GM18526 (cell line): ENCODE measurements around the gene CDK5R2.

Experiments used
- POLR2A ChIP-seq: IDR thresholded peaks from 3 replicates; pipeline ENCODE4 v1.6.1; 2011; ENCODE audit not compliant: insufficient read length; ENCODE audit errors: extremely low read depth

CDK5R2 gene

GRCh38 chr2:218993345-218994315 is 34.2 kb downstream of the CDK5R2 start, which contains the start of gene CRYBA2:
Gene CRYBA2, minus strand, starts transcription at chr2:218993422. Its CDS starts 246 bp downstream, at chr2:218993176.
- TF ChIP-seq POLR2A = no peak

- TF ChIP-seq POLR2A = no peak
These were observed 36.1 kb downstream of the CDK5R2 start for GRCh38 chr2:218995561-218995960.

- TF ChIP-seq POLR2A = no peak
These were observed 36.7 kb downstream of the CDK5R2 start for GRCh38 chr2:218995972-218996711.

DNA sequence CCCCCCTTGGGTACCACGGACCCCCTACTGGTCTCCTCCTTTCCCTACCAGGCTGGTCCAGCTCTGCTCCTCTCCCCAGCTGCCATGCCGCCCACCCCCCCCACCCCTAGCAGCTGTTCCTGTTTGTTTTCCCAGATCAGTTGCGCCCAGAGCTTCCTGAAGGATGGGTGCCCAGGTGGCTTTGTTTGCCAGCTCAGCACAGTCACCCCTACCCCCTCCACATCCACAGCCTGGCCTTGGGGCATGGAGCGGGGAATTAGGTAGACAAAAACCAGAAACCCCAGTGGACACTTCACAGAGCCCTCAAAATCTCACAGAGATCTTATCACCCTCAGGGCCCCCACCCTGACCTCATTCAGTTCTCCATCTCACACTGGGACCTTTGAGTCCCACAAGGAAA is 37.5 kb downstream of the CDK5R2 start:
- no peak for TF ChIP-seq POLR2A

DNA sequence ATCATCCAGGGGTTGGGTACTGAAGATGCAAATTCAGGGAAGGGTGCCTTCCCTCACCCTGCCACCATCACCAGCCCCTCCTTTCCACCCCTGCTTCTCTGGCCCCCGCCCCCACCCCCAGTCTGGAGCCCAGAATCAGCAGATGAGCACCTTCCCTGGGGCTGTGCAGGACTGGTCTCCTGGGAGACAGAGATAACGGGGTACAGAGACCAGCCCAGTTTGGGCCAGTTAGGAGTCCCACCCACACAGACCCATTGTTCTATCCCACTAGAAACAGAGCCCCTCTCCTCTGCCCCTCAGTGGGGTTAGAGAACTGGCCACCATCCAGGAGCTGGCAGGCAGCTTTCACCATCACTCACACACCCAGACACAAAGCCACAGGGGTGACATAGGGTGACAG is 38.3 kb downstream of the CDK5R2 start:
- TF ChIP-seq POLR2A = no peak

- TF ChIP-seq POLR2A = no peak
These were observed 39.0 kb downstream of the CDK5R2 start for GRCh38 chr2:218998414-218999002.

DNA sequence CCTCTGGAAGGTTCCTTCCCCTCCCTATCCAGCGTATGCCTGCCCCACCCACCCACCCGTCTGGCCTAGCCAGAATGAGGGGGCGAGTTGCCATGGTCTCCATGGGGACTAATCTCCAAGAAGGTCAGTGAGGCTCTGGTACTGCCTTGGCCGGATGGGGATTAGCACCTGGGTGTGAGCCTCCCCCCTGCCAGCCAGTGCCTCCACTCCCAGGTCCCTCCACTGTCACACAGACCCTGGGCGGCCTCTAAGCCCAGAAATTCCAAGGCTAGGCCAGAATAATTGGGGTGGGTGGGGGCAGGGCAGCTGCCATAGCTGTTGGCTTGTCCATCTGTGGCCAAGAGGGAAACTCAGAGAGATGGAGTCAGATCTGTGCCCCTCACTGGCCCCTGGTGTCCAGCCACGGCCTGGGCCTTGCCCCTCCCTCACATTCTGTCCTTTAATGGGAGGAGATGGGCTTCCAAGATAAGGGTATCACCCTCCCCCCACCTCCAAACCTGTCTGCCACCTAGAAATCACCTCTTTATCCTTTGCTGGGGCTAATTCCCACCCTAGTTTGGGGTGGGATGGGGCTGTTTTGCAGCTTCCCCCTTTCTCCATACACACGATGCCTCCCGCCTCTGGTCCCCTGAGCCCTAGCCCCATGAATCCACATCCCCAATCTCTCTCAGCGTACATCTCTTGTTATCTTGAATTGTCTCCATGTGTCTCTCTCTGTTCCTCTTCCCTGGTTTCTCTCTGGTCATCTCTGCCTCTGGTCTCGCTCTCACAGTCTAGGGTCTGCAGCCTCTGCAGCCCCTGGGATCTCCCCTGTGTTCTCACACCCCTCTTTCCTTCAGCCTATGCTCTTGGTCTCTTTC is 39.8 kb downstream of the CDK5R2 start:
- TF ChIP-seq POLR2A = no peak

- TF ChIP-seq POLR2A = no peak
These were observed 40.6 kb downstream of the CDK5R2 start for GRCh38 chr2:218999881-219000568.

DNA sequence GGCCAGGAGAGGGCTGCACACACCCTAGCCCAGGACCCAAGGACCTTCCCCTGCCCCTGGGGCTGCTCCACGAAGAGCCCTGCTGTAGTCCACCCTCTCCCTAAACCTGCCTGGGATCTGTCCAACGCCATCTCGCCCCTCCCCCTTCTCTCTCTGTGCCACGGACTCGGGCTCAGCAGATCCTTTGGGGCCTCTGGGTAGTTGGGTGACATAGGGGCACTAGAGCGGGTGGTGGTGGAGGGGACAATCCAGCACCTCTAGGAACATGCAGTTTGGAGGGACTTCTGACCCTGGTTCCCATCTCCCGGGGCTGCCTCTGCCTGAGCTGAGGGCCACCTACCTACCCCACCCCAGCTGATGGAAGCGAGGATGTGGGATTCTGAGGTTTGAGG is 41.1 kb downstream of the CDK5R2 start:
- no peak for TF ChIP-seq POLR2A

GRCh38 chr2:219001100-219001576 is 41.7 kb downstream of the CDK5R2 start:
- no peak for TF ChIP-seq POLR2A

- no peak for TF ChIP-seq POLR2A
These were observed 42.3 kb downstream of the CDK5R2 start for GRCh38 chr2:219001577-219002394.

DNA sequence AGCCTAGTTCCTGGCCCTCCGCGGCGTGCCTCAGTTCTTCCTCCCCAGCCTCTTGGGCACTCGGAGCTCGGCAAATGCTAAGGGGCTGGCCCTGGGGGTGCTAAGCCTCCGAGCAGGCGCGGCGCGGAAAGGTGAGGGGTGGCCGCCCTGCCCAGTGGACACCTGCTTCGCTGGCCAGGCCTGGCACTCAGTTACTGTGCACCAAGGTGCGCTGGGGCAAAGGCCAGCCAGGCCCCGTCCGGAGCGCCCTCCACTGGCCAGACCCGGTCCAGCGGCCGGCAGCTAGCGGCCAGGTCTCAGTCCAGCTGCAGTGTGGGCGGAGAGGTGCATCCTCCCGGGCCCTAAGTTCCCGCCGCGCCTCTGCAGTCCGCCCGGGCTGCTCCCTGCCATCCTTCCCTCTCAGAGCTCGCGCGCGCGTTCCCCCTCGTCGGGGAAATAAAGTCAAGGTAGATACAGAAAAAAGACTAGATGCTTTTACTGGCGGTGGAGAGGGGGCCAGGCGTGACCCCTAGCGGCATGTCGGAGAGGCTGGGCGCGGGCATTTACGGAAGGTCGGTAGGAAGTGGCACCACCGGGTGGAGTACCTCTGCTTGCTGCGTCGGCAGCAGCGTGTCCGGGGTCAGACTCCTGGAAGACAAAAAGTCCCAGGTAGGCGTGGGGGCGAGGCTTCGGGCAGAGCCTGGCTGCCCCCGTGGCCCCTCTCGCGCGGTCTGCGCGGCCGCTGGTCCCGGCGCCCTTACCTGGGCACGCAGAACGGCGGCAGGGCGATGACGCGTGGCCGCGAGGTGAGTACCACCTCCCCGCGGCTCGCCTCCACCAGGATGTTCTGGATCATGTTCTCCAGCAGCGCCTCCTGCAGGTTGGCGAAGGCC is 43.2 kb downstream of the CDK5R2 start:
- no peak for TF ChIP-seq POLR2A
